GM23338 (cell line): ENCODE measurements around the gene GATA5. TPM values are rescaled to one million over a fixed set of nuclear protein-coding genes. Genes with fewer than 3 reads are reported as not detected.

Experiments used
- ATAC-seq: fragments of 200-7000 bp; cut with Tn5 transposase; 3 replicates; pipeline ENCODE4 v1.9.1; 2020
- DNase-seq: peaks from one replicate; pipeline ENCODE4 v3.0.0-alpha.2; 2015; ENCODE audit warnings: low spot score
- H2AFZ ChIP-seq: fragments of 200-600 bp; sonication (generic); 2 replicates; pipeline ENCODE4 v1.8.0; 2016; ENCODE audit warnings: antibody characterized with exemption, mild to moderate bottlenecking, moderate library complexity
- H3F3A ChIP-seq: fragments of 200-600 bp; sonication (generic); replicated peaks from 2 replicates; pipeline ENCODE4 v1.8.0; 2017; ENCODE audit warnings: antibody characterized with exemption, mixed run types, low read depth
- H3K27ac ChIP-seq: fragments of 200-600 bp; sonication (generic); 2 replicates; pipeline ENCODE4 v1.6.1; 2016; ENCODE audit warnings: low read depth
- H3K27me3 ChIP-seq: fragments of 200-600 bp; sonication (generic); 2 replicates; pipeline ENCODE4 v1.8.0; 2016; ENCODE audit warnings: mild to moderate bottlenecking, mixed run types, moderate library complexity; ENCODE audit not compliant: insufficient read depth
- H3K36me3 ChIP-seq: fragments of 200-600 bp; sonication (generic); 2 replicates; pipeline ENCODE4 v1.8.0; 2016; ENCODE audit warnings: mild to moderate bottlenecking; ENCODE audit not compliant: insufficient read depth
- H3K4me1 ChIP-seq: fragments of 200-600 bp; sonication (generic); 2 replicates; pipeline ENCODE4 v1.8.0; 2016; ENCODE audit warnings: mild to moderate bottlenecking, moderate library complexity; ENCODE audit not compliant: insufficient read depth
- H3K4me2 ChIP-seq: fragments of 200-600 bp; sonication (generic); 2 replicates; pipeline ENCODE4 v1.7.1; 2017; ENCODE audit warnings: mixed run types
- H3K4me3 ChIP-seq: fragments of 200-600 bp; sonication (generic); 2 replicates; pipeline ENCODE4 v1.6.1; 2016; ENCODE audit warnings: mixed run types
- H3K79me2 ChIP-seq: fragments of 200-600 bp; sonication (generic); replicated peaks from 2 replicates; pipeline ENCODE4 v1.8.0; 2017; ENCODE audit warnings: mild to moderate bottlenecking; ENCODE audit not compliant: insufficient read depth
- H3K9me2 ChIP-seq: fragments of 200-600 bp; sonication (generic); 2 replicates; pipeline ENCODE4 v1.8.0; 2017; ENCODE audit not compliant: insufficient read depth
- H4K20me1 ChIP-seq: fragments of 200-600 bp; sonication (generic); replicated peaks from 2 replicates; pipeline ENCODE4 v1.8.0; 2017; ENCODE audit warnings: mild to moderate bottlenecking; ENCODE audit not compliant: insufficient read depth
- H3K27ac Mint-ChIP-seq: 2 replicates; pipeline ENCODE4 v1.8.0; 2020; ENCODE audit warnings: inconsistent platforms, mild to moderate bottlenecking, moderate library complexity, mixed read lengths
- H3K27me3 Mint-ChIP-seq: 3 replicates; pipeline ENCODE4 v1.8.0; 2022; ENCODE audit warnings: low read depth, mild to moderate bottlenecking, moderate library complexity, mixed read lengths, inconsistent platforms; ENCODE audit not compliant: insufficient read depth, poor library complexity
- H3K36me3 Mint-ChIP-seq: 3 replicates; pipeline ENCODE4 v1.8.0; 2021; ENCODE audit warnings: low read depth, mild to moderate bottlenecking, inconsistent platforms, moderate library complexity, mixed read lengths
- H3K4me1 Mint-ChIP-seq: 3 replicates; pipeline ENCODE4 v1.8.0; 2020; ENCODE audit warnings: mild to moderate bottlenecking, inconsistent platforms, mixed read lengths
- H3K4me3 Mint-ChIP-seq: 3 replicates; pipeline ENCODE4 v1.8.0; 2021; ENCODE audit warnings: moderate library complexity, mild to moderate bottlenecking, inconsistent platforms, mixed read lengths
- H3K9me3 Mint-ChIP-seq: 3 replicates; pipeline ENCODE4 v1.8.0; 2020; ENCODE audit warnings: moderate library complexity, mild to moderate bottlenecking, inconsistent platforms, mixed read lengths
- EZH2 ChIP-seq: fragments of 200-600 bp; sonication (generic); IDR thresholded peaks from one replicate; pipeline ENCODE4 v1.8.0; 2017; ENCODE audit warnings: antibody characterized with exemption, mild to moderate bottlenecking, low read depth; ENCODE audit not compliant: unreplicated experiment
- JUNB ChIP-seq: IDR thresholded peaks from one replicate; pipeline ENCODE4 v1.6.1; 2016; ENCODE audit warnings: antibody characterized with exemption; ENCODE audit not compliant: unreplicated experiment
- POLR2AphosphoS5 ChIP-seq: IDR thresholded peaks from 2 replicates; pipeline ENCODE4 v1.6.1; 2016; ENCODE audit warnings: antibody characterized with exemption, low read depth
- REST ChIP-seq: IDR thresholded peaks from one replicate; pipeline ENCODE4 v1.6.1; 2018; ENCODE audit warnings: antibody characterized with exemption; ENCODE audit not compliant: unreplicated experiment
- STAT1 ChIP-seq: IDR thresholded peaks from one replicate; pipeline ENCODE4 v1.6.1; 2016; ENCODE audit warnings: antibody characterized with exemption; ENCODE audit not compliant: unreplicated experiment
- ZNF462 ChIP-seq: fragments of 250-450 bp; sonication (Bioruptor Pico); IDR thresholded peaks from 2 replicates; pipeline ENCODE4 v1.5.0; 2020; ENCODE audit warnings: mild to moderate bottlenecking, moderate library complexity
- polyA plus RNA-seq: library from polyadenylated mRNA; unstranded; fragments of >200 nt; fragmentation: Nextera tagmentation; extraction: Ambion mirVana; gene quantifications from 2 replicates; pipeline ENCODE4 v1.2.1, GENCODE V29; 2016
- total RNA-seq: library from RNA; depleted of rRNA; stranded (reverse); fragments of >200 nt; shearing (Covaris generic); gene quantifications from 2 replicates; pipeline ENCODE4 v1.2.3, GENCODE V29; 2014

Gene GATA5
- total and polyA plus RNA-seq, 2 experiments from 2014 or later, result 0.60 to 0.73 TPM

- TF ChIP-seq ZNF462 (CRISPR knock-in tag) (no peak), POLR2AphosphoS5 (no peak), EZH2 (no peak), JUNB (no peak), STAT1 (no peak)
Measured at GRCh38 chr20:62446888-62447869, 28.6 kb downstream of the GATA5 start (continued).

- Mint-ChIP-seq H3K4me1 (no peaks in the 10 kb centered on the region), H3K36me3 (no peaks in the 10 kb centered on the region), H3K27ac (no peak overlapping the region), H3K27me3 (peaks cover 14% of the 10 kb centered on the region), H3K4me3 (no peak overlapping the region), H3K9me3 (no peaks in the 10 kb centered on the region)
- Histone ChIP-seq H3F3A (no peaks in the 10 kb centered on the region), H3K9me2 (no peaks in the 10 kb centered on the region), H3K4me2 (no peak overlapping the region), H3K4me1 (no peaks in the 10 kb centered on the region), H3K27me3 (no peaks in the 10 kb centered on the region), H3K4me3 (no peak overlapping the region), H2AFZ (no peak overlapping the region), H4K20me1 (no peaks in the 10 kb centered on the region), H3K79me2 (no peaks in the 10 kb centered on the region), H3K27ac (no peak overlapping the region), H3K36me3 (no peaks in the 10 kb centered on the region)
- DNase-seq, result no peak
- ATAC-seq, result no peak
- no peak for TF ChIP-seq REST
Measured at GRCh38 chr20:62446481-62446880, 29.3 kb downstream of the GATA5 start.
